GM18951 (cell line): ENCODE measurements around the gene NDUFS5.
"Not testable (repeated sequence)": the region's sequence is repeated elsewhere in the genome, so short reads cannot be mapped to it uniquely, and the experiment has no call there.

Experiments
- POLR2A ChIP-seq: IDR thresholded peaks from 4 replicates; pipeline ENCODE4 v1.6.1; 2011; ENCODE audit warnings: mild to moderate bottlenecking; ENCODE audit not compliant: insufficient read length, insufficient read depth; ENCODE audit errors: extremely low read depth
- in situ Hi-C: fragments of 300-500 bp; cut with MboI; formaldehyde crosslinking; loops from one replicate; pipeline ENCODE4 v1.12.0; 2022; ENCODE audit warnings: low sequenced_read_pairs, mixed read lengths, inconsistent platforms; ENCODE audit not compliant: unreplicated experiment

Gene NDUFS5

DNA sequence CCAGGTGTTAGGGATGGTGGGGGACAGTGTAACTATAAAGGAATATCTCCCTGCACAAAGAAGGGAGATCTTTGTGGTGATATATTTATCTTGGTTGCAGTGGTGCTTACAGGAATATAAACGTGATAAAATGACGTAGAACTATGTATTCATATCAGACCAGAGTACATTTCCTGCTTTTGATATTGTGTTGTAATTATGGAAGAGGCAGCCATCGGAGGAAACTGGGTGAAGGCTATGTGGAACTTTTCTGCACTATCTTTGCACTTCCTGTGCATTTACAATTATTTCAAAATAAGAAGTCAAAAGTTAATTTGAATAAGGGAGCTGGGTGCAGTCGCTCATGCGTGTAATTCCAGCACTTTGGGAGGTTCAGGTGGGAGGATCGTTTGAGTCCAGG is 37.6 kb downstream of the NDUFS5 start:
- in situ Hi-C loops, result no loop called here
- TF ChIP-seq POLR2A, result no peak

DNA sequence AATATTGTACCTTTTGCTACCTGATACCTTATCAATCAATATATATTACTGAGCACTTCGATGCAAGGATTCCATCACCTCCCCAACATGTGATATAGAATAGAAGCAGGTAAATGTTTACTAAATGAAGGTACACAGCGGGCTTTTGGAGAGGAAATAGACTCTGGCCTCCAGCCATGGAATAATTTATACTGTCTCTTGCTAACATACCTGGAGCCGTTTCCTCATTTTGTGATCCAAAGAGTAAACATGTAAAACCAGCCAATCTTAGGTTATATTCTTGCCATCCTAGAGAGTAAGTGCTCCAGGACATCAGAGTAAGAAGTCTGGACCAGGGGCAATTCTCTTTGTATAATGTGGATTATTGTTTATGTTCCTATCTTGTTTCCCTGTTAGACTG is 39.4 kb downstream of the NDUFS5 start:
- no peak for TF ChIP-seq POLR2A
- in situ Hi-C loops, result no loop called here

DNA sequence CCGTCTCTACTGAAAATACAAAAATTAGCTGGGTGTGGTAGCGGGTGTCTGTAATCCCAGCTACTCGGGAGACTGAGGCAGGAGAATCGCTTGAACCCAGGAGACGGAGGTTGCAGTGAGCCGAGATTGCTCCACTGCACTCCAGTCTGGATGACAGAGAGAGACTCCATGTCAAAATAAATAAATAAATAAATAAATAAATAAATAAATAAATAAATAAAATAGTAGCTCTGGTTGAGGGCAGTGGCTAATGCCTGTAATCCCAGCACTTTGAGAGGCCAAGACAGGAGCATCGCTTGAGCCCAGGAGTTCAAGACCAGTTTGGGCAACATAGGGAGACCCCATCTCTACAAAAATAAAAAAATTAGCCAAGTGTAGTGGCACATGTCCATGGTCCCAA is 42.1 kb downstream of the NDUFS5 start:
- in situ Hi-C loops, result not testable (repeated sequence)

DNA sequence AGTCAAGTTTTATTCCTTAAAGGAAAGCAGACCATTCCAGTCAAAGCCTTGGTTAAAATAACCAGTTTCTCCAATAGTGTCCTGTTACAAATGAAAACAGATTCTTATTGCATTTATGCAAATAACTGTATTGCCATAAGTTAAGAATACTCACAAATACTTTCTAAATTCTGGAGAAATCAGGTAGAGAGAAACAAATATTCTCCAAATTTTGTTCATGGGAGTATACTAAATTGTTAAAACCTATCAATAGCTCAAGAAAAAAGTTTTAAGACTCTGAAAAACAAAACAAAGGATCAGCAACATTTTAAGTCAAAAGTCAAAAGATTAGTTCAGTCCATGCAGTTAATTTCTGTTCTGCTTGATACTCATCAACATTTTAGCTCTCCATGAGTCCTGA is 45.4 kb downstream of the NDUFS5 start:
- in situ Hi-C loops, result not testable (repeated sequence)

DNA sequence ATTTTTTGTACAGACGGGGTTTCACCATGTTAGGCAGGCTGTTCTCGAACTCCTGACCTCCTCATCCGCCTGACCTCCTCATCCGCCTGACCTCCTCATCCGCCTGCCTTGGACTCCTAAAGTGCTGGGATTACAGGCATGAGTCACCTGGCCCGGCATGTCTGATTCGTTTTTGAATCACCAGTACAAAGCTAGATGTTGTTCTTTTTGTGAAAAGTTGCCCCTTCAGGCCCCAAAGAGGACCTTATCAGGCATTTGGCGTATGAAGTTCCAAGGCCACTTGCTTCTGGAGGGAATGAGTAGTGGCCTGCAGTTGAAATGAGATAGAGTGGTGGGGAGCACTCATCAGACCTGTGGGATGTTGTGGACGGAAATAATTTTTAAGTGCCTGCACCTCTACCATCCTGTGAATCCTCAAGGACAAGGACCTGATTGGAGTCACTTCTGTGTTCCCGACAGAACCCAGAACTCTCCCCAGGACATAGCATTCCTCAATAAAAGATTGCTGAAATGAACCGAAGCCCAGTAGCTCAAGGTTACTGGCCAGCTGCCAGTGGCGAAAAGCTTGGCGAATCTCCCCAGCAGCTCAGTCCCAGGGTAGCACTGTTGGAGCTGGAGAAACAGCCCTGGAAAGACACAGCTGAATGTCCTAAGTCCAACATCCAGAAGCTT is 50.1 kb downstream of the NDUFS5 start:
- no peak for TF ChIP-seq POLR2A
- in situ Hi-C loops, result no loop called here

DNA sequence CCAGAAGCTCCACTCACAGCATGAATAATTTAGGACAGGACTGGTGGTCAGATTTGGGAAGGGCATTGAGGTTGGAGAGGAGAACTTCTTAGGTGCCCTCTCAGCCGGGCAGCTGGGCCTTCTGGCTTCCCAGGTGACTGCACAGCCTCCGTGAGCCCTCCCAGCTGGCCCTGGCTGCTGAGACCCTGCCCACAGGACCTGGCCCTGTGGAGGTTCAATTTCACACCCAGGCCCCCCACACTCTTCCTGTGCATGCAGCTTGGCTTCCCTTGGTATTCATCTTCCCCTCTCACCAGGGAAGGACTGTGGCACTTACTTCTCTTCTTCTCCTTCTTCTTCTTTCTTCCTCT is 50.6 kb downstream of the NDUFS5 start:
- no peak for TF ChIP-seq POLR2A
- in situ Hi-C loops, result no loop called here

DNA sequence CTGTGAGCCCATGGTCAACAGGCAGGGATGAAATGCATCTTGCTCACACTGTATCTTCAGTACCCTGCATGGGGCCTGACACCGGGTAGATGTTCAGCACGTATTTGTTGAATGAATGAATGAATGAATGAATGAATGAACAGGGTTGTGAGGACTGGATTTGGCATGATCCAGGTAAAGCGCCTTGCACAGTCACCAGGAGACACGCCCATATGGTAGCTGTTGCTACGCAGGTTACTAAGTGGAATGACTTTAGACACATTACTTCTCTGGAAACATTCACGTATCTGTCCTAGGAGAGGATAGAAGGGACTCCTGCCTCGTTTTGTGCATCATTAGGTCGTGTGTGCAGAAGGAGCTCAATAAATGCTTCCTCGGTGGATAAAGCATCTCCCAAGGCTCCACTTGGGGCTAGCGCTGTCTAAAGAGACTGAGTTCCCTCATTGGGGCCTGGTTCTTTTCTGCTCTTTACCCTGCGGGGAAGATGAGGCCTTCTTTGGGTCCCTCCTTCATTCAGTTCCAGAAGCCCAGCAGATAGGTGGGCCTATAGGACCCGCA is 54.2 kb downstream of the NDUFS5 start:
- in situ Hi-C loops, result no loop called here
- no peak for TF ChIP-seq POLR2A

DNA sequence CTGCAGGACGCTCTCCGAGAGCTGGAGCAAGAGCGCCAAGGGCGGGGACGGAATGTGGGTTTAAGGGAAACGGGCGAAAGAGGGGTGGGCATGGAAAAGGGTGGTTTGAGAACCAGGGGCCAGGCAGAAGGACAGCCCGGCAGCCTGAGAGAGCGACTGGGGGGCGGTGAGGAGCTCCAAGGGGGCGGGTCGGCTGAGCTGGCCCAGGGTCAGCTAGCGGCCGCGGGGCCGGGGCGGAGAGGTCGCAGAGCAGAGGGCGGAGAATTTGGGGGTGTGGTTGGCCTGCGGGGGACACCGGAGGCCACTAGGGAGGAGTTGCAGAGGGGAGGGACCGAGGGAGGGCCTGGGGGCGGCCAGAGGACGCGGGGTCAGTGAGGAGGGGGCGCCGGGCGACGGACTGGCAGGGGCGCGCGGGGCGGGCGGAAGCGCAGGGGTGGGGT is 54.7 kb downstream of the NDUFS5 start:
- no peak for TF ChIP-seq POLR2A
- in situ Hi-C loops, result no loop called here

DNA sequence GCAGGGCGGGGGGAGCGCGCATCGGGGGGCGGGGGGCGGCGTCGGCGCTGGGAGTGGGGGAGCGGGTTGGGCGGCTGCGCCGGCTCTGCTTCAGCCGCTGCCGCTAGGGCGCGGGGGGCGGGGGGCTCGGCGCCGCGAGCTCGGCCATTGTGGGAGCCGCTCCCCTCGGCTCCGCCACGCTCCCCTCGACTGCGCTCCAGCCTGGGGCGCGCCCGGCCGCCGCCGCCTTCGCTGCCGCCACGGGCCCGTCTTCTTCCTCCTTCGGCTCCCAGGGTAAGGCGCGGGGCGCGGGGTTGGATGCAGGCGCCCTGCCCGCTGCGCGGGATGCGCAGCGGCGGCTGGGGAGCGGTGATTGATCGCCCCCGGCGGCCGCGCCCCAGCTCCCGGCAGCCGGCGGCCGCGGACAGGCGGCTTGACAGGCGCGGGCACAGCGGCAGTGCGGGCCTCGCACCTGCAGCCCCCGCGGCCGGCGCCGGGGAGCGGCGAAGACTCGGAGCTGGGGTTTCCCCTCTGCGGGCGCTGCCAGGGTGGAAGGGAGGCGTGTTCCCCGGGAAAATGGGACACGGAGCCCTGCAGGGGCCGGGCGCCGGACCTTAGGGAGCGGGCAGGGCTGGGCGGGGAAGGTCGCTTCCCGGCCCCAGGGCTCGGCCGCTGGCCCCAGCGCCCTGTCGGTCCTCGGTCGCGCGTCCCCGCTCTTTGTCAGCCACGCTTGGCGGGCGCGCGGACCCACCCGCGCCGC is 55.3 kb downstream of the NDUFS5 start:
- in situ Hi-C loops, result no loop called here
- no peak for TF ChIP-seq POLR2A

DNA sequence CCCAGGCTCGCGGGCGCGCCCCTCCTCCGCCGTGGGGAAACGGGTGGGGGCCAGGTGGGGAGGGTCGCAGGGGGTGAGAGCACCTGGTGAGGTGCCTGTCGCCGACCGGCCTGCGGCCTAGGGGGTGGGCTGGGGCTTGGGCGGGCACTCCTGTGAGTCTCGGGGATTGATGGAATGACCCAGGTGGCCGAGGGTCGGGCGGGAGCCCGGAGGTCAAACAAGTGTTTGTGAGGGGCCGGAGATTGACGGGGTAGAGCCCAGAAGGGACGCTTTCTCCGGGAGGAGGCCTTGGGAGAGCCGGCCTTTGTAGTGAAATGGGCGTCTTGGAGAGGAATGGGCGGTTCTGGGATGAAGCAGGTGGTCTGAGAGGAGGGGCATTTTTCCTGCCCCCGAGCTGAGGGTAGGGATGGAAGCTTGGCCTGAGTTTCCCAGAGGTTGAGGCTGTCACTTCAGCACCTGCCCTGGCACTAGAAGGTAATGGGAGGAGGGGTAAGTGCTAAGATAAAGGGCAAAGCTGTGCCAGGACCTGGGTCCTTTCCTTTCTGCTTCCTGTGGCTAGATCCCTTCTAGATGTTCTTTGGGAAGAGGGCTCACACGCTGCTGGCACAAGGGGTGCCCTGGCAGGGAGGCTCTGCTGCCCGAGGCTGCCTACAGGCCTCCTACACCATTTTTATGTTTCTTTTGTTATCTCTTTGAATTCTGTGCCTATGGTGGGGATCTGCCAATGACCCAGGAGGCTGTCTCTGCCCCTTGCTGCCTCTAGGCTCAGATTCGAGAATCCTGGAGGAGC is 56.1 kb downstream of the NDUFS5 start:
- in situ Hi-C loops, result no loop called here
- TF ChIP-seq POLR2A, result no peak

DNA sequence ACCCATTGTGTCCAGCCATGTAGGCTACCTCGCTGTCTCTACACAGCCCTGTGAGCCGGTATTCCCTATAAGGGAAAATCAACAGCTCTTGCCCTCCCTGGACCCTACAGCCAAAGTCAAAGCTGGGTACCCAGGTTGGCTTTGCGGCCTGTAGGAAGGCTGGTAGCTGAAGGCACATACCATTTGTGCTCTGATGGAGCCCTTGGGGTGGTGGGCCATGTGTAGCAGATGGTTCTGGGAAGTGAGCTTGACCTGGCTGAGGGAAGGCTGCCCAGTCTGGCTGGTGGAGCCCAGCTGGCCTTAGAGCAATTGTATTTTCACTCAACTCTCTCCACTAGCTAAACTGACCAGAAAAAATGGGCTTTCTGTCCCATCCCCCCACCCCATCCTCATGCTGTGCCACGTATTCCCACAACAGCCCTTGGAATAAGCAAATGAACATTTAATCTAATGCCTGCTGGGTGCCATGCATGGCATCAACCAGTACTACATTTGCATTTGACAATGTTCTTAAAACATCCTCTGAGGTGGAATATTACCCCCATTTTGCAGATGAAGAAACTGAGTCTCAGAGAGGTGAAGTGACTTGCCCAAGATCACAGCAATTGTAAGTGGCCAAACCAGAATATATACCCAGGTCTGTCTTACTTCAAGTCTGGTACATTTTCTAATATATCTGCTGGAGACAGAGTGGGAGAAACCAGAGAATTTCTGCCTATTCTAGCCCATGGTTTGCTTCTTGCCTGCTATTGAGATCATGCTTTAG is 56.8 kb downstream of the NDUFS5 start:
- no peak for TF ChIP-seq POLR2A
- in situ Hi-C loops, result no loop called here

DNA sequence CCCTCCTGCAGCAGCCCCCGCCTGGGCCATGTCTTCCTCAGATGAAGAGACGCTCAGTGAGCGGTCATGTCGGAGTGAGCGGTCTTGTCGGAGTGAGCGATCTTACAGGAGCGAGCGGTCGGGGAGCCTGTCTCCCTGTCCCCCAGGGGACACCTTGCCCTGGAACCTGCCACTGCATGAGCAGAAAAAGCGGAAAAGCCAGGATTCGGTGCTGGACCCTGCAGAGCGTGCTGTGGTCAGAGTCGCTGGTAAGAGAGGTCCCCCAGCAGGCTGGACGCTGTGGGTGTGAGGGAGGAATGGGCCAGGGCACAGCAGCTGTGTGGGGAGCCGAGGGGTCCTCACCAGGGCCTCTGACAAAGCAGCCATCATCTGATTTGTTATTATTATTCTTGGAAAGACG is 58.0 kb downstream of the NDUFS5 start:
- in situ Hi-C loops, result no loop called here
- TF ChIP-seq POLR2A, result no peak
